GM10266 (cell line): ENCODE data around the gene PDE9A.

Experiments
- DNase-seq: peaks from one replicate; pipeline ENCODE4 v3.0.0; 2012; ENCODE audit errors: extremely low spot score
- TF ChIP-seq, protein P1 (sequence below): IDR thresholded peaks from 2 replicates; pipeline ENCODE4 v1.5.1; 2012; ENCODE audit warnings: mild to moderate bottlenecking, low read depth; ENCODE audit not compliant: control insufficient read depth, insufficient read depth; ENCODE audit errors: missing control alignments

Gene PDE9A

DNA sequence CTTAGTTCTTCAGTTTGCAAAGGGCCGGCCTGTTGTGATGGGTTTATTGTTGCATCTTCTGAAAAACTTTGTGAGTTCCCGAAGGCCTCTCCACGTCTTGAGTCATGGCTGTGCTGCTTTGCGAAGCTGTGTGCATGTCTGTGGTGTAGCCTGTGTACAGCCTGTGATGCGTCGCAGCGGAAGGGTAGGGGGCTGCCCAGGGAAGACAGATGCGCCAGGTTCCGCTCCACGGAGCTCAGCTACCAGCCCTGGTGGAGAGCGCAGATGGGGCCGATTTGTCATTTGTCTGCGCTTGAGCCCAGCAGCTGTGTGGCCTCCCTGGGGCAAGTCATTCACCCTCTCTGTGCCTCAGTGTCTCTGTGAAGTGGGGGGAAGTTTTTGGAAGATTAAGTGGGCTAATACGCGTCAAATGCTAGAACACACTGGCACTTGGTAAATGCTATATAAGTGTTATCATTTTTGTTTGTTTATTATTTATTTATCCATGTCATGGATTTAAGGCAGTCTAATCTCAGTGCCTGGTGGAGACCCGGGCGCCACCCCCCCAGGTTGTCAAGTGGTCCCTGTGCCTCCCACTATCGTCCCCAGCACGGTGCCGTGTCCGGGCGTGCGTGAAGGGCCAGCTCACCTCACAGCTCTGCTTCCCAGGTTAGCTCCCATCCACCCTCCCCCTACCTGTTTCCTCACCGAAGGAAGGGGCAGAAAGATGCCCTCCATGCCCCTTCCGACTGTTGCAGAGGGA is 8.4 kb downstream of the PDE9A start:
- TF ChIP-seq, protein P1, sequence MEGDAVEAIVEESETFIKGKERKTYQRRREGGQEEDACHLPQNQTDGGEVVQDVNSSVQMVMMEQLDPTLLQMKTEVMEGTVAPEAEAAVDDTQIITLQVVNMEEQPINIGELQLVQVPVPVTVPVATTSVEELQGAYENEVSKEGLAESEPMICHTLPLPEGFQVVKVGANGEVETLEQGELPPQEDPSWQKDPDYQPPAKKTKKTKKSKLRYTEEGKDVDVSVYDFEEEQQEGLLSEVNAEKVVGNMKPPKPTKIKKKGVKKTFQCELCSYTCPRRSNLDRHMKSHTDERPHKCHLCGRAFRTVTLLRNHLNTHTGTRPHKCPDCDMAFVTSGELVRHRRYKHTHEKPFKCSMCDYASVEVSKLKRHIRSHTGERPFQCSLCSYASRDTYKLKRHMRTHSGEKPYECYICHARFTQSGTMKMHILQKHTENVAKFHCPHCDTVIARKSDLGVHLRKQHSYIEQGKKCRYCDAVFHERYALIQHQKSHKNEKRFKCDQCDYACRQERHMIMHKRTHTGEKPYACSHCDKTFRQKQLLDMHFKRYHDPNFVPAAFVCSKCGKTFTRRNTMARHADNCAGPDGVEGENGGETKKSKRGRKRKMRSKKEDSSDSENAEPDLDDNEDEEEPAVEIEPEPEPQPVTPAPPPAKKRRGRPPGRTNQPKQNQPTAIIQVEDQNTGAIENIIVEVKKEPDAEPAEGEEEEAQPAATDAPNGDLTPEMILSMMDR: no peak
- DNase-seq: no peak

DNA sequence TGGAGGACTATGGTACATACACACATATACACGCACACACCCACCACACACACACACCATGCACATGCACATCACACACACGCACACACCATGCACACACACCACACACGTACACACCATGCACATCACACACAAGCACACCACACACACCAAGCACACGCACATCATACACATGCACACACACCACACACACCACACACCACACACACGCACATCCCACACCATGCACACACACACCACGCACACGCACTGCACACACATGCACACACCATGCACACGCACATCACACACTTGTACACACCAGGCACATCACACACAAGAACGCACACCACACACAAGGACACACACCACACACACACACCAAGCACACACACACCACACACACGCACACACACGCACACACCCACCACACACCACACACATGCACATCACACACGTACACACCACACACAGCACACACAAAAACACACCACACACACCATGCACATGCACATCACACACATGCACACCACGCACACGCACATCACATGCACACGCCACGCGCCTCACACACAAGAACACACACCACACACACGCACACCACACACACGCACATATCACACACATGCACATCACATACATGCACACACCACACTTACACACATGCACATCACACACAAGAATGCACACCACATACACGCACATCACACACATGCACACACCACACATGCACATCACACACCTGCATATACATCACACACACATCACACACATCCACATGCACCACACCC is 9.2 kb downstream of the PDE9A start:
- DNase-seq: no peak
- TF ChIP-seq, protein P1: no peak

DNA sequence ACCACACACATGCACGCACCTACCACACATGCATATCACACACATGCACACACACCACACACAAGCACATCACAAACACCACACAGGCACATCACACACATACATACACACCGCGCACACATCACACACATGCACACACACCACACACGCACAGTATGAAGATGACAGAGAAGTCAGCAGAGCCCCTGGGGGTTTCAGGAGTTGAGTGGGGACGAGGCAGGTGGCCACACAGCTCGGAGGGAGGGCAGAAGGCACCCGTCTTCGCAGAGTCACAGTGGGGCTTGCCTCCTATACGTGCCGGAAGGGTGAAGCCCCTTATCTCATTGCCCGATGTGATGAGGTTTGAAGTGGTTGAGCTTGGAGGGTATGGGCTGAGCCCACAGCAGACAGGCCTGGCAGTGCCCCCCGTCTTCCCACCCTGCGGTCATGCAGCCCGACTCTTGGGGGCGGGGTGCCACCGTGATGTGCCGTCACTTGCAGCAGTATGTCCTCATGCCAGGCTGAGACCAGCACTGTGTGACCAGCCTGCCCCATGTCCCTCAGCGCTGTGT is 9.9 kb downstream of the PDE9A start:
- TF ChIP-seq, protein P1: no peak
- no peak for DNase-seq

DNA sequence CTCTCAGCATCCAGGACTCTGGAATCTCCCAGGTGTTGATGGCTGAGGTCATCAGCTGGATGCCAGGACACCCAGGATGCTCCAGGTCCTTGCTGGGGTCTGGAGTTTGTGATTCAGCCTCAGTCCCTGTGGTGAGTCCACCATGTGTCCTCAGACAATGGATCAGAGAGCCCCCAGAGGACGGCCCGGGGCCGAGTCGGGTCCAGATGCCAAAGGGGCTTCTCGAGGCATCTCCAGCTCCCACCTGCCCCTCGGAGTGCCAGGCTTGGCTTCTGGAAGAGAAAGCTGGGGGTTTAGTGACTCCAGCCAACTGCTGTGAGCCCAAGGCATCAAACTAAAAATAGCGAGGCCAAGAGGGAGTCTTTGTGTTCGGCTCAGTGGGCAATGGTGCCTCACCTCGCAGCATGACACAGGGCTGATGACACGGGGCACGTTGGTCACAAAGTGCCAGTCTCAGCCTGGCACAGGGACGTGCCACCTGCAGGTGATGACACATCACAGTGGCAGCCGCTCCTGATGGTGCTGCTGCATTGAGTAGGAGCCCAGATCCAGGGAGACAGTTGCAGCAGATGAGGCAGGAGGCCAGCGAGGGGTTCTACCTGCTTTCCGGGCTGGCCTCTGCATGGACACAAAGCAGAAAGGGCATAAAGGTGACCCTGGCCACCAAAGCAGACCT is 10.6 kb downstream of the PDE9A start:
- no peak for DNase-seq
- TF ChIP-seq, protein P1: no peak

DNA sequence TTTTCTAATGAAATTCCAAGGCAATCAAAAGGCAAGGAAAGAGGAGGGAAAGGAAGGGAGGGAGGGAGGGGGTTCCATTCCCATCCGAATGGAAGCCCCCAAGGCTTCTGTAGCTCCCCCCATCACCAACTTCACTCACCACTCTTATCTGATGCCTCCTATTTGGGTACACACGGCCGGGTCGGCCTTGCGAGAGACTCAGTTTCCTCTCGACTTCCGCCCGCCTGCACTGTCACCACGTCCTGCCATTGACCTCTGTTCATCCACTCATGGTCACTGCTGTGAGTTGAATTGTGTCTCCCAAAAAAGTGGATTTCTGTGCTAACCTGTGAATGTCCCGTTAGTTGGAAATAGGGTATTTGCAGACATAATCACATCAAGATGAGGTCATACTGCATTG is 11.2 kb downstream of the PDE9A start:
- DNase-seq: no peak
- TF ChIP-seq, protein P1: no peak

DNA sequence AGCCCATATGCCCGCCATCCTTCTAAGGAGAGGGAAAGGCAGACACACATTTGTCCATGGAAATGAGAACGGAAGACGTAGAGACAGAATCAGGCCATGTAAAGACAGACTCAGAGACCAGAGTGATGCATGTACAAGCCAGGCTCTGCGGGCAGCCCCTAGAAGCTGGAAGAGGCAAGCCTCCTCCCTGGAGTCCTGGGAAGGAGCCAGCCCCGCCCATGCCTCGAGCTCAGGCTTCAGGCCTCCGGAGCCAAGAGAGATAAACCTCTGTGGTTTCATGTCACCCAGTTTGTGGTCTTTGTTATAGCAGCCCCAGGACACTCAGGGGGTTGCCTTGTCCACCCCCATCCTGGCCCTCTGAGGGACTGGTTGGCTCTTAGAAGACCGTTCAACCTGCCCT is 11.6 kb downstream of the PDE9A start:
- DNase-seq: no peak
- TF ChIP-seq, protein P1: no peak
